Neural cell (in vitro differentiated cells): ENCODE data around the gene GSTM1. TPM values are rescaled to one million over a fixed set of nuclear protein-coding genes. Genes with fewer than 3 reads are reported as not detected.

Experiments used
- H2AFZ ChIP-seq: fragments of 200-600, 300-800 bp; sonication (generic), shearing (Covaris generic); 2 replicates; pipeline ENCODE4 v1.6.0; 2014; ENCODE audit warnings: low read depth, mild to moderate bottlenecking, antibody characterized with exemption, low read length, moderate library complexity
- H3F3A ChIP-seq: fragments of 200-600 bp; shearing (Covaris generic); 2 replicates; pipeline ENCODE4 v1.6.1; 2016; ENCODE audit warnings: mild to moderate bottlenecking, moderate library complexity, mixed read lengths, antibody characterized with exemption, low read length; ENCODE audit not compliant: insufficient read depth, poor library complexity, severe bottlenecking
- H3K27ac ChIP-seq: fragments of 200-600, 300-800 bp; sonication (generic), shearing (Covaris generic); 2 replicates; pipeline ENCODE4 v1.5.1; 2014; ENCODE audit warnings: mild to moderate bottlenecking, low read length, moderate library complexity
- H3K27me3 ChIP-seq: fragments of 300-800, 200-600 bp; sonication (generic), shearing (Covaris generic); 2 replicates; pipeline ENCODE4 v1.6.0; 2014; ENCODE audit warnings: mild to moderate bottlenecking, low read depth, low read length, moderate library complexity; ENCODE audit not compliant: insufficient read depth
- H3K36me3 ChIP-seq: fragments of 300-800, 200-600 bp; sonication (generic), shearing (Covaris generic); 2 replicates; pipeline ENCODE4 v1.5.1; 2014; ENCODE audit warnings: mild to moderate bottlenecking, antibody characterized with exemption, low read length, moderate library complexity; ENCODE audit not compliant: insufficient read depth
- H3K4me2 ChIP-seq: fragments of 300-800, 200-600 bp; sonication (generic), shearing (Covaris generic); 2 replicates; pipeline ENCODE4 v1.6.0; 2014; ENCODE audit warnings: mild to moderate bottlenecking, low read length
- H3K4me3 ChIP-seq: fragments of 300-800, 200-600 bp; sonication (generic), shearing (Covaris generic); 2 replicates; pipeline ENCODE4 v1.5.1; 2014; ENCODE audit warnings: mild to moderate bottlenecking, low read length, moderate library complexity
- H3K79me2 ChIP-seq: fragments of 200-600 bp; shearing (Covaris generic); replicated peaks from 2 replicates; pipeline ENCODE4 v1.6.0; 2014; ENCODE audit warnings: mild to moderate bottlenecking, low read length, moderate library complexity; ENCODE audit not compliant: insufficient read depth
- H3K9ac ChIP-seq: fragments of 300-800, 200-600 bp; sonication (generic), shearing (Covaris generic); 2 replicates; pipeline ENCODE4 v1.6.1; 2016; ENCODE audit warnings: mild to moderate bottlenecking, low read length, mixed read lengths
- H3K9me2 ChIP-seq: fragments of 200-600 bp; shearing (Covaris generic); 2 replicates; pipeline ENCODE4 v1.6.1; 2016; ENCODE audit warnings: mild to moderate bottlenecking, low read length, mixed read lengths; ENCODE audit not compliant: insufficient read depth
- H3K9me3 ChIP-seq: fragments of 200-600, 300-800 bp; sonication (generic), shearing (Covaris generic); 2 replicates; pipeline ENCODE4 v1.6.1; 2016; ENCODE audit warnings: mild to moderate bottlenecking, mixed run types, low read length, moderate library complexity, mixed read lengths
- H4K20me1 ChIP-seq: fragments of 200-600 bp; shearing (Covaris generic); 2 replicates; pipeline ENCODE4 v1.6.1; 2016; ENCODE audit warnings: mild to moderate bottlenecking, mixed run types; ENCODE audit not compliant: insufficient read depth
- CTCF ChIP-seq: fragments of 450-650 bp; IDR thresholded peaks from 2 replicates; pipeline ENCODE4 v1.5.1; 2014; ENCODE audit warnings: antibody characterized with exemption, mild to moderate bottlenecking, moderate library complexity; ENCODE audit not compliant: poor library complexity, severe bottlenecking
- EP300 ChIP-seq: fragments of 450-650 bp; conservative IDR thresholded peaks from 2 replicates; pipeline ENCODE4 v1.6.1; 2014; ENCODE audit warnings: antibody characterized with exemption, mild to moderate bottlenecking, moderate library complexity; ENCODE audit not compliant: poor library complexity, severe bottlenecking
- EZH2 ChIP-seq: fragments of 200-600, 300-800 bp; shearing (Covaris generic), sonication (generic); IDR thresholded peaks from 2 replicates; pipeline ENCODE4 v1.6.1; 2014; ENCODE audit warnings: antibody characterized with exemption, low read length, borderline replicate concordance, mild to moderate bottlenecking; ENCODE audit not compliant: insufficient read depth, poor library complexity, severe bottlenecking
- MXI1 ChIP-seq: fragments of 450-650 bp; conservative IDR thresholded peaks from 2 replicates; pipeline ENCODE4 v1.6.1; 2014; ENCODE audit warnings: antibody characterized with exemption, mild to moderate bottlenecking; ENCODE audit not compliant: poor library complexity, severe bottlenecking
- POLR2AphosphoS5 ChIP-seq: IDR thresholded peaks from 2 replicates; pipeline ENCODE4 v1.6.1; 2012
- RAD21 ChIP-seq: fragments of 450-650 bp; conservative IDR thresholded peaks from 2 replicates; pipeline ENCODE4 v1.6.1; 2014; ENCODE audit warnings: antibody characterized with exemption, mild to moderate bottlenecking, moderate library complexity
- REST ChIP-seq: IDR thresholded peaks from 2 replicates; pipeline ENCODE4 v1.6.1; 2012; ENCODE audit warnings: borderline replicate concordance
- SMC3 ChIP-seq: fragments of 450-650 bp; conservative IDR thresholded peaks from 2 replicates; pipeline ENCODE4 v1.6.1; 2014; ENCODE audit warnings: antibody characterized with exemption, mild to moderate bottlenecking, moderate library complexity; ENCODE audit not compliant: poor library complexity
- TAF1 ChIP-seq: IDR thresholded peaks from 2 replicates; pipeline ENCODE4 v1.6.1; 2012; ENCODE audit warnings: low read depth
- polyA plus RNA-seq: library from polyadenylated mRNA; depleted of rRNA; stranded (reverse); fragments of >200 nt; gene quantifications from 2 replicates; pipeline ENCODE4 v1.2.3, GENCODE V29; 2014

Gene GSTM1
- polyA plus RNA-seq, 1 donor from 2014 or later, result not detected

GRCh38 chr1:109716121-109716520 lies 28.5 kb downstream of the GSTM1 start:
- Histone ChIP-seq H3K9ac (no peak overlapping the region), H4K20me1 (no peaks in the 10 kb centered on the region)
- no peak for TF ChIP-seq TAF1
- no peak for TF ChIP-seq EZH2
- no peak for TF ChIP-seq CTCF
- no peak for TF ChIP-seq MXI1
- no peak for TF ChIP-seq SMC3
- no peak for TF ChIP-seq RAD21
- no peak for TF ChIP-seq POLR2AphosphoS5
- TF ChIP-seq REST, result no peak
- no peak for TF ChIP-seq EP300

GRCh38 chr1:109716570-109717090 lies 29.0 kb downstream of the GSTM1 start:
- Histone ChIP-seq H3K27ac (no peak overlapping the region), H3K27me3 (no peaks in the 10 kb centered on the region), H3K9ac (no peak overlapping the region), H3F3A (no peaks in the 10 kb centered on the region), H3K9me3 (no peaks in the 10 kb centered on the region), H3K9me2 (no peaks in the 10 kb centered on the region), H4K20me1 (no peaks in the 10 kb centered on the region), H3K79me2 (no peaks in the 10 kb centered on the region), H3K4me2 (no peak overlapping the region), H3K36me3 (no peaks in the 10 kb centered on the region), H2AFZ (no peak overlapping the region), H3K4me3 (no peak overlapping the region)
- no peak for TF ChIP-seq CTCF
- TF ChIP-seq TAF1, result no peak
- no peak for TF ChIP-seq POLR2AphosphoS5
- no peak for TF ChIP-seq EP300
- TF ChIP-seq RAD21, result no peak
- no peak for TF ChIP-seq REST
- no peak for TF ChIP-seq EZH2
- no peak for TF ChIP-seq SMC3
- TF ChIP-seq MXI1, result no peak

More at GRCh38 chr1:109716121-109716520, 28.5 kb downstream of the GSTM1 start:
- H3K79me2 ChIP-seq, result no peaks in the 10 kb centered on the region
- H3K9me3 ChIP-seq, result no peaks in the 10 kb centered on the region
- no peak overlapping the region for H2AFZ ChIP-seq
- H3K27ac ChIP-seq, result no peak overlapping the region
- H3K9me2 ChIP-seq, result no peaks in the 10 kb centered on the region
- no peaks in the 10 kb centered on the region for H3F3A ChIP-seq
- H3K4me3 ChIP-seq, result no peak overlapping the region
- H3K36me3 ChIP-seq, result no peaks in the 10 kb centered on the region
- H3K27me3 ChIP-seq, result no peaks in the 10 kb centered on the region
- H3K4me2 ChIP-seq, result no peak overlapping the region
